ENCODE data around the gene VPREB3. TPM values are rescaled to one million over a fixed set of nuclear protein-coding genes. Genes with fewer than 3 reads are reported as not detected.
A peak's percentile ranks its signal among the peaks of the same experiment; 100 is the strongest.

The VPREB3 gene
- total and polyA plus RNA-seq, 10 of the 15 experiments (the other 5 are each of a cell fraction or from before 2014, with no cell fraction given): 0.75 to 79.5 (median 23.8) TPM

- TF ChIP-seq ZNF687 (IDR thresholded peaks at IDR 0.05): peak; percentile 49; the same call in 1 of the 2 replicates
- no peak; the same call in 1 of the 2 replicates for TF ChIP-seq YY1 (IDR thresholded peaks at IDR 0.05; ENCODE audit: low read depth, low read length)
- peak; percentile 73; the same call in 1 of the 2 replicates for TF ChIP-seq TAF1 (IDR thresholded peaks at IDR 0.05; ENCODE audit: borderline replicate concordance, low read depth, low read length)
- no peak for TF ChIP-seq USF1 (IDR thresholded peaks at IDR 0.05; ENCODE audit: borderline replicate concordance, extremely low read length, insufficient read depth, low read depth, low read length)
- no peak for TF ChIP-seq BMI1 (IDR thresholded peaks at IDR 0.05; ENCODE audit: borderline replicate concordance)
- no peak for TF ChIP-seq CHD1 (IDR thresholded peaks at IDR 0.05; ENCODE audit: low read depth, low read length)
- no peak for TF ChIP-seq SREBF2 (IDR thresholded peaks at IDR 0.05; ENCODE audit: low read length)
- peak; percentile 88 for TF ChIP-seq RFX5 (IDR thresholded peaks at IDR 0.05; ENCODE audit: low read depth, low read length)
- TF ChIP-seq NFXL1 (IDR thresholded peaks at IDR 0.05; ENCODE audit: borderline replicate concordance): no peak
- peak; percentile 78 for TF ChIP-seq CREB1 (IDR thresholded peaks at IDR 0.05; ENCODE audit: low read depth)
- peak; percentile 26 to 75; a peak in 3 of 4 replicates for TF ChIP-seq BHLHE40 (IDR thresholded peaks at IDR 0.05; ENCODE audit: borderline replicate concordance in 1 of 2, low read depth in 2 of 2, low read length in 1 of 2)
- peak; percentile 54; the same call in 1 of the 2 replicates for TF ChIP-seq GABPA (IDR thresholded peaks at IDR 0.05; ENCODE audit: low read depth)
- TF ChIP-seq FOS (IDR thresholded peaks at IDR 0.05; ENCODE audit: borderline replicate concordance, extremely low read depth, insufficient read length): no peak
- TF ChIP-seq, protein P1, sequence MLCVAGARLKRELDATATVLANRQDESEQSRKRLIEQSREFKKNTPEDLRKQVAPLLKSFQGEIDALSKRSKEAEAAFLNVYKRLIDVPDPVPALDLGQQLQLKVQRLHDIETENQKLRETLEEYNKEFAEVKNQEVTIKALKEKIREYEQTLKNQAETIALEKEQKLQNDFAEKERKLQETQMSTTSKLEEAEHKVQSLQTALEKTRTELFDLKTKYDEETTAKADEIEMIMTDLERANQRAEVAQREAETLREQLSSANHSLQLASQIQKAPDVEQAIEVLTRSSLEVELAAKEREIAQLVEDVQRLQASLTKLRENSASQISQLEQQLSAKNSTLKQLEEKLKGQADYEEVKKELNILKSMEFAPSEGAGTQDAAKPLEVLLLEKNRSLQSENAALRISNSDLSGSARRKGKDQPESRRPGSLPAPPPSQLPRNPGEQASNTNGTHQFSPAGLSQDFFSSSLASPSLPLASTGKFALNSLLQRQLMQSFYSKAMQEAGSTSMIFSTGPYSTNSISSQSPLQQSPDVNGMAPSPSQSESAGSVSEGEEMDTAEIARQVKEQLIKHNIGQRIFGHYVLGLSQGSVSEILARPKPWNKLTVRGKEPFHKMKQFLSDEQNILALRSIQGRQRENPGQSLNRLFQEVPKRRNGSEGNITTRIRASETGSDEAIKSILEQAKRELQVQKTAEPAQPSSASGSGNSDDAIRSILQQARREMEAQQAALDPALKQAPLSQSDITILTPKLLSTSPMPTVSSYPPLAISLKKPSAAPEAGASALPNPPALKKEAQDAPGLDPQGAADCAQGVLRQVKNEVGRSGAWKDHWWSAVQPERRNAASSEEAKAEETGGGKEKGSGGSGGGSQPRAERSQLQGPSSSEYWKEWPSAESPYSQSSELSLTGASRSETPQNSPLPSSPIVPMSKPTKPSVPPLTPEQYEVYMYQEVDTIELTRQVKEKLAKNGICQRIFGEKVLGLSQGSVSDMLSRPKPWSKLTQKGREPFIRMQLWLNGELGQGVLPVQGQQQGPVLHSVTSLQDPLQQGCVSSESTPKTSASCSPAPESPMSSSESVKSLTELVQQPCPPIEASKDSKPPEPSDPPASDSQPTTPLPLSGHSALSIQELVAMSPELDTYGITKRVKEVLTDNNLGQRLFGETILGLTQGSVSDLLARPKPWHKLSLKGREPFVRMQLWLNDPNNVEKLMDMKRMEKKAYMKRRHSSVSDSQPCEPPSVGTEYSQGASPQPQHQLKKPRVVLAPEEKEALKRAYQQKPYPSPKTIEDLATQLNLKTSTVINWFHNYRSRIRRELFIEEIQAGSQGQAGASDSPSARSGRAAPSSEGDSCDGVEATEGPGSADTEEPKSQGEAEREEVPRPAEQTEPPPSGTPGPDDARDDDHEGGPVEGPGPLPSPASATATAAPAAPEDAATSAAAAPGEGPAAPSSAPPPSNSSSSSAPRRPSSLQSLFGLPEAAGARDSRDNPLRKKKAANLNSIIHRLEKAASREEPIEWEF (IDR thresholded peaks at IDR 0.05; ENCODE audit: insufficient replicate concordance, low read depth, low read length): no peak
- peak; percentile 41 for TF ChIP-seq SMAD5 (IDR thresholded peaks at IDR 0.05; ENCODE audit: low read depth)
- no peak for TF ChIP-seq KLF5 (IDR thresholded peaks at IDR 0.05; ENCODE audit: partially characterized antibody)
- 0 out of 2 replicates have a peak, but pooled peaks have one; percentile 30 for TF ChIP-seq BACH1 (IDR thresholded peaks at IDR 0.05; ENCODE audit: borderline replicate concordance)
- TF ChIP-seq NFYB (IDR thresholded peaks at IDR 0.05; ENCODE audit: insufficient read depth, low read depth, low read length): no peak
Observed at GRCh38 chr22:23750714-23751440, 3.3 kb downstream of the VPREB3 start, which contains the start of gene ZNF70 (continued).

Measured in GM12878 (cell line).